ENCODE results near the gene EIF4E2. TPM values are rescaled to one million over a fixed set of nuclear protein-coding genes. Genes with fewer than 3 reads are reported as not detected.
A peak's percentile ranks its signal among the peaks of the same experiment; 100 is the strongest.

Gene EIF4E2
- total RNA-seq, 6 experiments from 2014 or later: 79.7 to 89.7 (median 83.8) TPM

DNA sequence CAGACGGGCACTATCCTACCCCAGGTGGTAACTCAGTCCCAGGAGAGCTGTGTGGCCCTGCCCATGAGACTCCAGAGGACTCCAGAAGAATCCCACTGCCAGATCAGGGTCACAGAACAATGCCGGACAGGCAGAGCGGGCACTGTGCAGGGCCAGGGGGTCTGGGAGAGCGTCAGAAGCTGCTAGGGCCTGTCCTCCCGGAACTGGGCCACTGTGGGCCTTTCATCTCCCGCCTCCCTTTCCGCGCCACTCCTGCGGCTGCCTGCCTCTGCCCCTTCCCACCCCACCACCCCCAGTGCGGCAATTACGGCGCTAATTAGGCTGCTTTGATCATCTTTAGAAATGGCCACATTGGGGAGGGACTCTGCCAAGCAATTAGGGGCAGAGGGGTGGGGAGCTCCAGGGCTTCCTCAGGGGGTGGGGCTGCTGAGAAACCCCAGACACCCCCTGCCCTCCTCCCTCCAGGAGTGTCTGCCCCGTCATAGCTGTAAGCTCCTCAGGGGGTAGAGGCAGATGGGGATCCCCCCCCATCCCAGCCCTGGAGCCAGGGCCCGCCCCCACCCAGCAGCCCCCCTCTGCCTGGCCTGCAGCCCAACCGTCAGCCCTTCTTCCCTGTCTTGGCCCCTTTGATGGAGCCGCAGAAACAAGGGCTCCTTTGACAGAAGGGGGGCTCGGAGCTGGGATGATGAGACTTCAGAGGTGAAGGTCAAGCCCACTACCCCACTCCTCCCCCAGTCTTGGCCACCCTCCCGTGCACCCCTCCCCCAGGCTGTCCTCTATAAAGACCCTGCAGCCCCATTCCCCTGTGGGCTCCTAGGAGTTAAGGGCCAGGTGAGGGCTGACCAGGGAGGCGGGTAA, 30.7 kb upstream of the EIF4E2 start, which contains the start of gene PRSS56:
TSS of gene PRSS56 (plus strand) at position 808 of the 858 bp plus-strand sequence. CDS start 211 bp downstream, outside the sequence.
- Mint-ChIP-seq H3K9me3 (no peaks in the 10 kb centered on the region), H3K36me3 (ENCODE audit: low read depth) (no peaks in the 10 kb centered on the region), H3K4me1 (ENCODE audit: low read depth) (no peaks in the 10 kb centered on the region), H3K27me3 (ENCODE audit: insufficient read depth) (peaks cover 43% of the 10 kb centered on the region), H3K27ac (no peak within 1 kb of the TSS), H3K4me3 (no peak within 1 kb of the TSS)
- DNase-seq: no peak
- no peak for TF ChIP-seq CTCF (IDR thresholded peaks at IDR 0.05)

- TF ChIP-seq CTCF (IDR thresholded peaks at IDR 0.05): no peak
- Mint-ChIP-seq H3K4me3 (no peak overlapping the region), H3K36me3 (ENCODE audit: low read depth) (no peaks in the 10 kb centered on the region), H3K9me3 (no peaks in the 10 kb centered on the region), H3K4me1 (ENCODE audit: low read depth) (no peaks in the 10 kb centered on the region), H3K27me3 (ENCODE audit: insufficient read depth) (peaks cover 39% of the 10 kb centered on the region), H3K27ac (no peak overlapping the region)
- DNase-seq: no peak
These were observed 30.0 kb upstream of the EIF4E2 start for GRCh38 chr2:232520489-232520888.

DNA sequence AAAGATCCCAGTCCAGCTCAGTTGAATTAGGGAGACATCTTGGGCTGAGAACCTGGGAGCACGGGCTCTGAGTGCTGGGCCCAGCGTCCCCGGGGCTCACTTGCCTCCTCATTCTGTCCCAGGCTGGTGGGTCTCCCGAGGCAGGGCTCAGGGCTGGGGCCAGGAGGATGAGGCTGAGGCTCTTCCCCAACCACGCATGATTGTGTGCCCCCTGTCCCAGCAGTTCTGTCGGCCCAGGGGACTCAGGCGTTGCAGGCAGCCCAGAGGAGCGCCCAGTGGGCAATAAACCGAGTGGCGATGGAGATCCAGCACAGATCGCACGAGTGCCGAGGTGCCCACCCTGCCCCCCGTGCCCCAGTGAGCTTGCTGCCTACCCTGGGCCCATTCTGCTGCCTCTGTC, 29.4 kb upstream of the EIF4E2 start:
- Mint-ChIP-seq H3K27me3 (ENCODE audit: insufficient read depth) (peaks cover 36% of the 10 kb centered on the region), H3K27ac (no peak overlapping the region), H3K36me3 (ENCODE audit: low read depth) (no peaks in the 10 kb centered on the region), H3K4me1 (ENCODE audit: low read depth) (no peaks in the 10 kb centered on the region), H3K4me3 (no peak overlapping the region), H3K9me3 (no peaks in the 10 kb centered on the region)
- no peak for TF ChIP-seq CTCF (IDR thresholded peaks at IDR 0.05)
- no peak for DNase-seq

- no peaks in the 10 kb centered on the region for H3K36me3 Mint-ChIP-seq (ENCODE audit: low read depth)
- TF ChIP-seq CTCF (IDR thresholded peaks at IDR 0.05): peak; percentile 97
- no peak overlapping the region for H3K27ac Mint-ChIP-seq
- peaks cover 31% of the 10 kb centered on the region for H3K27me3 Mint-ChIP-seq (ENCODE audit: insufficient read depth)
- DNase-seq: no peak
- H3K4me3 Mint-ChIP-seq: no peak overlapping the region
- H3K9me3 Mint-ChIP-seq: no peaks in the 10 kb centered on the region
- no peaks in the 10 kb centered on the region for H3K4me1 Mint-ChIP-seq (ENCODE audit: low read depth)
These were observed 28.4 kb upstream of the EIF4E2 start for GRCh38 chr2:232521959-232522622.

GRCh38 chr2:232522623-232523401, 27.7 kb upstream of the EIF4E2 start:
- Mint-ChIP-seq H3K4me3 (no peak overlapping the region), H3K36me3 (ENCODE audit: low read depth) (no peaks in the 10 kb centered on the region), H3K27me3 (ENCODE audit: insufficient read depth) (peaks cover 25% of the 10 kb centered on the region), H3K4me1 (ENCODE audit: low read depth) (no peaks in the 10 kb centered on the region), H3K27ac (no peak overlapping the region), H3K9me3 (no peaks in the 10 kb centered on the region)
- DNase-seq: no peak
- no peak for TF ChIP-seq CTCF (IDR thresholded peaks at IDR 0.05)

Data from HFFc6 (cell line).